ENCODE measurements around the gene MYO7B. TPM values are rescaled to one million over a fixed set of nuclear protein-coding genes. Genes with fewer than 3 reads are reported as not detected.

MYO7B gene
- total RNA-seq, 1 donor from 2014 or later, result 1.7 TPM

- no peak for TF ChIP-seq CTCF (conservative IDR thresholded peaks at IDR 0.05)
- no peaks in the 10 kb centered on the region for H3K36me3 Mint-ChIP-seq
- H3K27ac Mint-ChIP-seq, result no peak overlapping the region
- no peaks in the 10 kb centered on the region for H3K9me3 Mint-ChIP-seq
- H3K4me3 Mint-ChIP-seq, result no peak overlapping the region
- peaks cover 15% of the 10 kb centered on the region for H3K27me3 Mint-ChIP-seq
- peak; percentile 45 for DNase-seq (ENCODE audit: extremely low spot score, unreplicated experiment)
- no peaks in the 10 kb centered on the region for H3K4me1 Mint-ChIP-seq (ENCODE audit: unreplicated experiment)
Measured at GRCh38 chr2:127579231-127579630, 43.7 kb downstream of the MYO7B start.

GRCh38 chr2:127580167-127581049, 44.9 kb downstream of the MYO7B start:
- Mint-ChIP-seq H3K9me3 (no peaks in the 10 kb centered on the region), H3K27me3 (peaks cover 15% of the 10 kb centered on the region), H3K4me1 (ENCODE audit: unreplicated experiment) (no peaks in the 10 kb centered on the region), H3K36me3 (no peaks in the 10 kb centered on the region), H3K27ac (no peak overlapping the region), H3K4me3 (no peak overlapping the region)
- TF ChIP-seq CTCF (conservative IDR thresholded peaks at IDR 0.05), result no peak
- DNase-seq (ENCODE audit: extremely low spot score, unreplicated experiment), result no peak

- no peak overlapping the region for H3K27ac Mint-ChIP-seq
Measured at GRCh38 chr2:127581050-127581345, 45.5 kb downstream of the MYO7B start.

GRCh38 chr2:127581516-127582490, 46.3 kb downstream of the MYO7B start:
- Mint-ChIP-seq H3K27me3 (peaks cover 19% of the 10 kb centered on the region), H3K4me1 (ENCODE audit: unreplicated experiment) (no peaks in the 10 kb centered on the region), H3K36me3 (no peaks in the 10 kb centered on the region), H3K4me3 (no peak overlapping the region), H3K9me3 (no peaks in the 10 kb centered on the region), H3K27ac (no peak overlapping the region)
- no peak for TF ChIP-seq CTCF (conservative IDR thresholded peaks at IDR 0.05)
- peak; percentile 58 for DNase-seq (ENCODE audit: extremely low spot score, unreplicated experiment)

More at GRCh38 chr2:127581050-127581345, 45.5 kb downstream of the MYO7B start:
- Mint-ChIP-seq H3K27me3 (peaks cover 16% of the 10 kb centered on the region), H3K4me3 (no peak overlapping the region), H3K9me3 (no peaks in the 10 kb centered on the region), H3K36me3 (no peaks in the 10 kb centered on the region), H3K4me1 (ENCODE audit: unreplicated experiment) (no peaks in the 10 kb centered on the region)
- no peak for TF ChIP-seq CTCF (conservative IDR thresholded peaks at IDR 0.05)
- no peak for DNase-seq (ENCODE audit: extremely low spot score, unreplicated experiment)

GRCh38 chr2:127582863-127583861, 47.7 kb downstream of the MYO7B start:
- DNase-seq (ENCODE audit: extremely low spot score, unreplicated experiment), result peak; percentile 56
- H3K27ac Mint-ChIP-seq, result no peak overlapping the region
- no peaks in the 10 kb centered on the region for H3K4me1 Mint-ChIP-seq (ENCODE audit: unreplicated experiment)
- H3K27me3 Mint-ChIP-seq, result peaks cover 19% of the 10 kb centered on the region
- H3K4me3 Mint-ChIP-seq, result no peak overlapping the region
- TF ChIP-seq CTCF (conservative IDR thresholded peaks at IDR 0.05), result no peak
- no peaks in the 10 kb centered on the region for H3K9me3 Mint-ChIP-seq
- no peaks in the 10 kb centered on the region for H3K36me3 Mint-ChIP-seq
